Measurements from ENCODE around the gene TMEM178B.

Gene TMEM178B

GRCh38 chr7:141276031-141276430 is 202.2 kb downstream of the TMEM178B start:
- TF ChIP-seq CTCF (IDR thresholded peaks at IDR 0.05; ENCODE audit: unreplicated experiment in 3 of 3): no peak
- no peaks in the 10 kb centered on the region for H3K9me3 Mint-ChIP-seq

GRCh38 chr7:141280100-141280499 is 206.2 kb downstream of the TMEM178B start:
- Mint-ChIP-seq H3K27ac (no peak overlapping the region), H3K4me1 (no peaks in the 10 kb centered on the region), H3K36me3 (ENCODE audit: low read depth) (no peaks in the 10 kb centered on the region), H3K27me3 (ENCODE audit: low read depth) (peaks cover 4% of the 10 kb centered on the region), H3K9me3 (no peaks in the 10 kb centered on the region), H3K4me3 (no peak overlapping the region)
- TF ChIP-seq CTCF (IDR thresholded peaks at IDR 0.05; ENCODE audit: unreplicated experiment in 3 of 3): no peak

More at GRCh38 chr7:141276031-141276430, 202.2 kb downstream of the TMEM178B start:
- no peak overlapping the region for H3K27ac Mint-ChIP-seq
- H3K27me3 Mint-ChIP-seq (ENCODE audit: low read depth): no peaks in the 10 kb centered on the region
- H3K36me3 Mint-ChIP-seq (ENCODE audit: low read depth): no peaks in the 10 kb centered on the region
- H3K4me1 Mint-ChIP-seq: no peaks in the 10 kb centered on the region
- H3K4me3 Mint-ChIP-seq: no peak overlapping the region

- no peak for TF ChIP-seq CTCF (IDR thresholded peaks at IDR 0.05; ENCODE audit: unreplicated experiment in 3 of 3)
- no peaks in the 10 kb centered on the region for H3K4me1 Mint-ChIP-seq
- no peaks in the 10 kb centered on the region for H3K36me3 Mint-ChIP-seq (ENCODE audit: low read depth)
- H3K27me3 Mint-ChIP-seq (ENCODE audit: low read depth): peaks cover 4% of the 10 kb centered on the region
- no peaks in the 10 kb centered on the region for H3K9me3 Mint-ChIP-seq
- no peak overlapping the region for H3K27ac Mint-ChIP-seq
- H3K4me3 Mint-ChIP-seq: no peak overlapping the region
Observed at GRCh38 chr7:141281311-141281710, 207.4 kb downstream of the TMEM178B start.

GRCh38 chr7:141286522-141286921 is 212.7 kb downstream of the TMEM178B start:
- Mint-ChIP-seq H3K36me3 (ENCODE audit: low read depth) (no peaks in the 10 kb centered on the region), H3K27me3 (ENCODE audit: low read depth) (peaks cover 1% of the 10 kb centered on the region), H3K27ac (no peak overlapping the region), H3K4me1 (peaks cover 16% of the 10 kb centered on the region), H3K9me3 (no peaks in the 10 kb centered on the region), H3K4me3 (no peak overlapping the region)
- TF ChIP-seq CTCF (IDR thresholded peaks at IDR 0.05; ENCODE audit: unreplicated experiment in 3 of 3): no peak

- Mint-ChIP-seq H3K9me3 (no peaks in the 10 kb centered on the region), H3K27ac (peak overlapping the region in 1 of 3 experiments; percentile 35), H3K27me3 (ENCODE audit: low read depth) (peaks cover 3% of the 10 kb centered on the region), H3K4me3 (no peak overlapping the region), H3K4me1 (peaks cover 16% of the 10 kb centered on the region), H3K36me3 (ENCODE audit: low read depth) (no peaks in the 10 kb centered on the region)
- no peak for TF ChIP-seq CTCF (IDR thresholded peaks at IDR 0.05; ENCODE audit: unreplicated experiment in 3 of 3)
Observed at GRCh38 chr7:141287936-141288335, 214.1 kb downstream of the TMEM178B start.

- Mint-ChIP-seq H3K27ac (no peak overlapping the region), H3K4me1 (peaks cover 16% of the 10 kb centered on the region), H3K27me3 (ENCODE audit: low read depth) (peaks cover 6% of the 10 kb centered on the region), H3K9me3 (no peaks in the 10 kb centered on the region), H3K36me3 (ENCODE audit: low read depth) (no peaks in the 10 kb centered on the region), H3K4me3 (no peak overlapping the region)
- no peak for TF ChIP-seq CTCF (IDR thresholded peaks at IDR 0.05; ENCODE audit: unreplicated experiment in 3 of 3)
Observed at GRCh38 chr7:141288626-141289025, 214.8 kb downstream of the TMEM178B start.
